NCI-H526 (cell line): ENCODE results near the gene CSHL1.
"Not testable (repeated sequence)": the region's sequence is repeated elsewhere in the genome, so short reads cannot be mapped to it uniquely, and the experiment has no call there.

Experiments
- DNase-seq, 2 experiments: peaks; one replicate each; lab custom pipeline; 2025; lab: John Stamatoyannopoulos, UW

The CSHL1 gene

GRCh38 chr17:63885119-63885518 lies 25.9 kb downstream of the CSHL1 start:
- DNase-seq, result not testable (repeated sequence)

DNA sequence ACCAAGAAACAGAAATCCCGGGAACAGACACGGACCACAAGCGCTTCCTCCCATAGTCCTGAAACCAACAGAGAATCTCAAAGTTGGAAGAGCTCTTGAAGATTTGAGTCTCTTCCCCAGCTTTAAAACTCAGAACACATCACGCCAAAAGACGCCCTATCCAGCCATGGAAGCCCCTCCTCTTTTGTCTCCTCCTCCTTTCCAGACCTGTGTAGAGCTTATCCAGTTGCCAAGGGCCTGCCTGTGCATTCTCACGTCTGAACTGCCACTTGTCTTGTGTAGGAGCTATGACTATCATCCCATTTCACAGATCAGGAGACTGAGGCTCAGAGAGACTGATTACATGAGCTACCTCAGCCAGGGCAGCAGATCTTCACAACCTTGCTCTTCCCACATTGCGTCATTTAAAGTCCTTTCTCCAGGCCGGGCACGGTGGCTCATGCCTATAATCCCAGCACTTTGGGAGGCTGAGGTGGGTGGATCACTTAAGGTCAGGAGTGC lies 28.4 kb downstream of the CSHL1 start:
- not testable (repeated sequence) for DNase-seq

DNA sequence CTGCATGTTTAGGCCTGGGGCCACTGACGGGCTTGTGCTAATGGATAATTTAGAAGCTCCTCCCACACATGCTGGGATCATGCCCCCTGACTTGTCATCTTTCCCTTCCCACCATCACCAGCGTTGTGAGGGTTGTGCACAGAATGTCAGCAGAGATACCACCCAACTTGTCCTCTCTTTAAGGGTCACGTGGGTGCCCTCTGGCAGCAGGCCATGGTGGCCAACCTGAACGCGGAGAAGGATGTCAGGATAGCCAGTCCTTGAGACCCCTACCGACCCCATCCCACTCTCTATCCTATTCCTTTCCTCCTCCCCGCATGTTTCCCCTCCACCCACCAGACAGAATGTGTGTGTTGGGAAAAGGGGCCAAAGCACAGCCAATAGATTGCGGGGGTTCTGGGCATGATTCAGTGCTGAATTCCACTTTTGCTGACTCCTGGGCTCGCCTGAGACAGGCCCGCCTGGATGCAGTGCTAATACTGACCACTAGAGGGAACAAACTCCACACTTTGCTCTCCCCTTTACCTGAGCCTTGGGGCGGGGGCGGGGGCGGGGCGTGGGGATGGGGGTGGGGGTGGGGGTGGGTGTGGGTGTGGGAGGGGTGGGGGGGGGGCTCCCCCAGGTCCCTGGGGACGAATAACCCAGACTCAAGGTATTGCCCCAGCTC lies 29.0 kb downstream of the CSHL1 start, which contains the start of gene GH2:
TSS of gene GH2 (minus strand) at position 10 of the 667 bp plus-strand sequence. CDS start 143 bp downstream, outside the sequence.
- DNase-seq, result peak in 1 of 2 experiments; percentile 57

- not testable (repeated sequence) for DNase-seq
These were observed 29.7 kb downstream of the CSHL1 start for GRCh38 chr17:63881337-63881736.

GRCh38 chr17:63880706-63881105 lies 30.4 kb downstream of the CSHL1 start:
- DNase-seq, result no peak

- DNase-seq, result not testable (repeated sequence)
These were observed 32.6 kb downstream of the CSHL1 start for GRCh38 chr17:63878413-63878812.

DNA sequence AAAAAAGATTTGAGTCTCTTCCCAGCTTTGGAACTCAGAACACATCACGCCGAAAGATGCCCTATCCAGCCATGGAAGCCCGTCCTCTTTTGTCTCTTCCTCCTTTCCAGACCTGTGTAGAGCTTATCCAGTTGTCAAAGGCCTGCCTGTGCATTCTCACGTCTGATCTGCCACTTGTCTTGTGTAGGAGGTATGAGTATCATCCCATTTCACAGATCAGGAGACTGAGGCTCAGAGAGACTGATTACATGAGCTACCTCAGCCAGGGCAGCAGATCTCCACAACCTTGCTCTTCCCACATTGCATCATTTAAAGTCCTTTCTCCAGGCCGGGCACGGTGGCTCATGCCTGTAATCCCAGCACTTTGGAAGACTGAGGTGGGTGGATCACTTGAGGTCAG lies 36.4 kb downstream of the CSHL1 start:
- DNase-seq, result not testable (repeated sequence)

DNA sequence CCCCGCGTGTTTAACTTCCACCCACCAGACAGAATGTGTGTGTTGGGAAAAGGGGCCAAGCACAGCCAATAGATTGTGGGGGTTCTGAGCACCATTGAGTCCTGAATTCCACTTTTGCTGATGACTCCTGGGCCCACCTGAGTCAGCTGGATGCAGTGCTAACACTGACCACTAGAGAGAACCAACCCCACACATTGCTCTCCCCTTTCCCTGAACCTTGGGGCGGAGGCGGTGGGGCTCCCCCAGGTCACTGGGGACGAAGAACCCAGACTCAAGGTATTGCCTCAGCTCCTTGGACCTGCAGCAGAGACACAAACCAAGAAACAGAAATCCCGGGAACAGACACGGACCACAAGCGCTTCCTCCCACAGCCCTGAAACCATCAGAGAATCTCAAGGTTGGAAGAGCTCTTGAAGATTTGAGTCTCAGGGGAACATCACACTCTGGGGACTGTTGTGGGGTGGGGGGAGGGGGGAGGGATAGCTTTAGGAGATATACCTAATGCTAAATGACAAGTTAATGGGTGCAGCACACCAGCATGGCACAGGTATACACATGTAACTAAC lies 36.9 kb downstream of the CSHL1 start:
- not testable (repeated sequence) for DNase-seq

GRCh38 chr17:63873577-63873976 lies 37.5 kb downstream of the CSHL1 start, which contains the start of gene CSH2:
CSH2 (minus strand) TSS chr17:63873677; CDS start chr17:63873614, 63 bp downstream.
- not testable (repeated sequence) for DNase-seq

DNA sequence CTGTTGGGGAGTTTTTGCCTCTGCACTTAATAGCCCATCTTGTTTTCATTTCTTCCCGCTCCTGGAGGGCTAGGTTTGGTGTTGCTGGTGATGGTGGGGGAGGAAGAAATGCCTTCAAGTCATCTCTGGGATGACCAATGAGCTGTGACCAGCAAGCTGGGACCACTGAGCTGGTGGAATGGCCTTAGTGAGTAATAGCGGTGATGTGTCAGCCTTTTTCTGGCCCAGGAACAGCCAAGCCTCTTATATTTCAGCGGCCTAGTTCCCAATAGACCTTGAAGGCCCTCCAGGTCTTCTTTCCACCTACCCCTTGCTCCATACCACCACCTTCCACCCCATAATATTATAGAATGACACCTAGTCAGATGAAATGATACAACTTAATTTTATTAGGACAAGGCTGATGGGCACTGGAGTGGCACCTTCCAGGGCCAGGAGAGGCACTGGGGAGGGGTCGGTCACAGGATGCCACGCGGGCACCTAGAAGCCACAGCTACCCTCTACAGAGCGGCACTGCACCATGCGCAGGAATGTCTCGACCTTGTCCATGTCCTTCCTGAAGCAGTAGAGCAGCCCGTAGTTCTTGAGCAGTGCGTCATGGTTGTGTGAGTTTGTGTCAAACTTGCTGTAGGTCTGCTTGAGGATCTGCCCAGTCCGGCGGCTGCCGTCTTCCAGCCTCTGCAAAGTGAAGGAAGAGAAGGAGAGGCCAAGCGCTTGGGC lies 39.3 kb downstream of the CSHL1 start:
- not testable (repeated sequence) for DNase-seq

GRCh38 chr17:63870292-63870665 lies 40.8 kb downstream of the CSHL1 start:
- not testable (repeated sequence) for DNase-seq

DNA sequence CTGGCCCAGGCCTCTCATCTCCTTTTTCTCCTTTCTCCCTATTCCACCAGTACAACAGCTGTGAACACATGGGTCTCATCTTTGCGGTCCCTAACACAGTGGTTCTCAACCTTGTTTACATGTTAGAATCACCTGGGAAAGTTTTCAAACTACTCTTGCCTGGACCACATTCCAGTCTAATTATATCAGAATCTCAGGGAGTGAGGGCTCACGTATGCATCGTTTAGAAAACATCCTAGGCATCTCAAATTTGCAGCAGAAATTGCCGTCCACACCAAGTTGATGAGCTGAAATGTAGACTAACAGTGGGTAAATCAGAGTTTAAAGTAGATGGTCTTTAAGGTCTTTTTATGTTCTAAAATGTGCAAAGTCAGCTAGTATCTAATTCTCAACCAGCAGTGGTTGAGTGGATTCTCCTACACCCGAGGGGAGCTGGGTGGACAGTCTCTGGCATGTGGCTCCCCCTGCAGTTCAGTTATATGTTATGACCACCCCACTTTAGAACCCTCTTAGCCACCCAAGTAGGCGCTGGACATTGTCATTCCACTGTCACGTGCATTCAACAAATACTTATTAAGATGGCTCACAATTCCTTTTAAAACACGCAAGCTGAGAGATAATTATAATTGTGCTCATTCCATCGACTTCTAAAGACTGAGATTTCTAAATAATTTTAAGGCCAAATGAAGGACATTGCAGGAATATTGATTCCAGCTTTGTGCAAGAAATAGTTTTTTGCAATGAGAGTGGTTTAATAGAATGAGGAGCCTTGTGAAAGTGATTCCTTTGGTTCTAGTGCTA lies 41.4 kb downstream of the CSHL1 start:
- not testable (repeated sequence) for DNase-seq

GRCh38 chr17:63866625-63867024 lies 44.4 kb downstream of the CSHL1 start:
- not testable (repeated sequence) for DNase-seq
